SK-N-SH (cell line): ENCODE measurements around the gene UBE2K. TPM values are rescaled to one million over a fixed set of nuclear protein-coding genes. Genes with fewer than 3 reads are reported as not detected.

Experiments
- CTCF ChIA-PET: fragments of 300-600, 350-600 bp; formaldehyde crosslinking; extraction: SDS; loops from one replicate; lab custom pipeline; 2021; lab: Yijun Ruan, JAX
- POLR2A ChIA-PET: fragments of 350-600 bp; sonication (Branson Sonifier 250); formaldehyde crosslinking; extraction: SDS; loops from one replicate; lab custom pipeline; 2020; ENCODE audit warnings: antibody characterized with exemption, inconsistent platforms; lab: Yijun Ruan, JAX
- DNase-seq: peaks from one replicate; pipeline ENCODE4 v3.0.0; 2012
- H2AFZ ChIP-seq: fragments of 200-600 bp; sonication (generic); 2 replicates; pipeline ENCODE4 v1.8.1; 2016; ENCODE audit warnings: antibody characterized with exemption, mild to moderate bottlenecking, low read depth
- H3F3A ChIP-seq: fragments of 200-600 bp; sonication (generic); replicated peaks from 2 replicates; pipeline ENCODE3; 2016; ENCODE audit warnings: antibody characterized with exemption, mild to moderate bottlenecking; ENCODE audit not compliant: insufficient read depth
- H3K27ac ChIP-seq, 2 experiments: fragments of 200-500 bp in 1 of 2; fragments of 200-600 bp in 1 of 2; sonication (Bioruptor generic) in 1 of 2; sonication (generic), shearing (Covaris generic) in 1 of 2; 2 replicates each; pipeline versions ENCODE4 v1.5.1 to v1.6.1; 2014 to 2016; ENCODE audit warnings: low read depth in 2 of 2, inconsistent platforms in 1 of 2, low read length in 1 of 2, mild to moderate bottlenecking in 1 of 2, mixed read lengths in 1 of 2
- H3K27me3 ChIP-seq: fragments of 200-600 bp; sonication (generic), shearing (Covaris generic); 2 replicates; pipeline ENCODE4 v1.6.1; 2016; ENCODE audit warnings: mixed run types; ENCODE audit not compliant: insufficient read depth
- H3K36me3 ChIP-seq, 2 experiments: fragments of 200-500 bp in 1 of 2; fragments of 200-600 bp in 1 of 2; sonication (Bioruptor generic) in 1 of 2; sonication (generic) in 1 of 2; replicated peaks in 1 of 2; 2 replicates each; pipeline versions ENCODE3 to v1.5.1; 2014 to 2016; ENCODE audit warnings: low read length in 1 of 2, mild to moderate bottlenecking in 1 of 2; ENCODE audit not compliant: insufficient read depth in 2 of 2, control insufficient read depth in 1 of 2
- H3K4me1 ChIP-seq, 2 experiments: fragments of 200-500 bp in 1 of 2; fragments of 200-600 bp in 1 of 2; sonication (Bioruptor generic) in 1 of 2; sonication (generic), shearing (Covaris generic) in 1 of 2; 2 replicates each; pipeline versions ENCODE4 v1.5.1 to v1.6.1; 2014 to 2016; ENCODE audit warnings: low read depth in 1 of 2, low read length in 1 of 2, mixed run types in 1 of 2; ENCODE audit not compliant: insufficient read depth in 2 of 2, control insufficient read depth in 1 of 2
- H3K4me2 ChIP-seq: fragments of 200-600 bp; sonication (generic), shearing (Covaris generic); 2 replicates; pipeline ENCODE4 v1.6.1; 2017; ENCODE audit warnings: mixed run types
- H3K4me3 ChIP-seq, 2 experiments: fragments of 200-500 bp in 1 of 2; fragments of 200-600 bp in 1 of 2; sonication (Bioruptor generic) in 1 of 2; sonication (generic), shearing (Covaris generic) in 1 of 2; 2 replicates each; pipeline versions ENCODE4 v1.5.1 to v1.8.1; 2014 to 2016; ENCODE audit warnings: low read depth in 2 of 2, inconsistent platforms in 1 of 2, low read length in 1 of 2, mild to moderate bottlenecking in 1 of 2, mixed read lengths in 1 of 2, moderate library complexity in 1 of 2
- H3K79me2 ChIP-seq: fragments of 200-600 bp; sonication (generic); 2 replicates; pipeline ENCODE4 v1.8.1; 2017; ENCODE audit warnings: mild to moderate bottlenecking; ENCODE audit not compliant: insufficient read depth
- H3K9ac ChIP-seq: fragments of 200-600 bp; sonication (generic); 2 replicates; pipeline ENCODE4 v1.6.1; 2017; ENCODE audit warnings: mixed run types
- H3K9me2 ChIP-seq: fragments of 200-600 bp; sonication (generic); 2 replicates; pipeline ENCODE4 v1.6.1; 2017; ENCODE audit warnings: mixed run types
- H3K9me3 ChIP-seq: fragments of 200-600 bp; sonication (generic); 2 replicates; pipeline ENCODE4 v1.6.1; 2017; ENCODE audit warnings: mixed run types, mild to moderate bottlenecking, moderate library complexity
- H4K20me1 ChIP-seq: fragments of 200-600 bp; sonication (generic); 2 replicates; pipeline ENCODE4 v1.6.1; 2017; ENCODE audit warnings: mild to moderate bottlenecking, mixed run types; ENCODE audit not compliant: insufficient read depth
- FOSL2 ChIP-seq: IDR thresholded peaks from 2 replicates; pipeline ENCODE4 v1.4.0; 2012; ENCODE audit warnings: low read depth, mild to moderate bottlenecking, moderate library complexity, borderline replicate concordance
- FOXM1 ChIP-seq: IDR thresholded peaks from 2 replicates; pipeline ENCODE4 v1.4.0; 2012; ENCODE audit warnings: low read depth, mild to moderate bottlenecking
- MAX ChIP-seq: IDR thresholded peaks from 2 replicates; pipeline ENCODE4 v1.4.0; 2012; ENCODE audit warnings: low read depth
- NRF1 ChIP-seq: IDR thresholded peaks from 2 replicates; pipeline ENCODE4 v1.6.1; 2012; ENCODE audit warnings: low read depth, mild to moderate bottlenecking, low read length
- RAD21 ChIP-seq: IDR thresholded peaks from 2 replicates; pipeline ENCODE4 v1.6.1; 2012; ENCODE audit warnings: mild to moderate bottlenecking, low read length
- RCOR1 ChIP-seq: fragments of 150-350 bp; IDR thresholded peaks from 2 replicates; pipeline ENCODE4 v1.6.1; 2017; ENCODE audit warnings: antibody characterized with exemption, low read length
- REST ChIP-seq: IDR thresholded peaks from 2 replicates; pipeline ENCODE4 v1.6.1; 2012; ENCODE audit warnings: mild to moderate bottlenecking, low read depth, low read length, moderate library complexity
- WGBS: methylation state at CpG from one replicate; pipeline ENCODE4 v1.1.6; 2017; ENCODE audit warnings: low lambda C conversion rate; 5-methylcytosine and 5-hydroxymethylcytosine counted together
- polyA plus RNA-seq, 3 experiments: library from polyadenylated mRNA; depleted of rRNA; stranded (reverse); fragments of >200 nt; gene quantifications; 2 replicates each; pipeline ENCODE4 v1.2.3, GENCODE V29; 2012
- TF ChIP-seq, protein P1 (sequence below): fragments of 150-350 bp; IDR thresholded peaks from 2 replicates; pipeline ENCODE4 v1.6.1; 2016; ENCODE audit warnings: mild to moderate bottlenecking, low read depth, low read length

The UBE2K gene
- polyA plus RNA-seq, 1 of the 3 experiments (the other 2 are of a cell fraction), result 102 TPM

- TF ChIP-seq NRF1 (no peak), REST (no peak)
- TF ChIP-seq, protein P1, sequence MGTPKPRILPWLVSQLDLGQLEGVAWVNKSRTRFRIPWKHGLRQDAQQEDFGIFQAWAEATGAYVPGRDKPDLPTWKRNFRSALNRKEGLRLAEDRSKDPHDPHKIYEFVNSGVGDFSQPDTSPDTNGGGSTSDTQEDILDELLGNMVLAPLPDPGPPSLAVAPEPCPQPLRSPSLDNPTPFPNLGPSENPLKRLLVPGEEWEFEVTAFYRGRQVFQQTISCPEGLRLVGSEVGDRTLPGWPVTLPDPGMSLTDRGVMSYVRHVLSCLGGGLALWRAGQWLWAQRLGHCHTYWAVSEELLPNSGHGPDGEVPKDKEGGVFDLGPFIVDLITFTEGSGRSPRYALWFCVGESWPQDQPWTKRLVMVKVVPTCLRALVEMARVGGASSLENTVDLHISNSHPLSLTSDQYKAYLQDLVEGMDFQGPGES, result no peak
- TF ChIP-seq, all 33 proteins: peak for 7
Observed at GRCh38 chr4:39706334-39706733, 8.4 kb downstream of the UBE2K start (continued).

DNA sequence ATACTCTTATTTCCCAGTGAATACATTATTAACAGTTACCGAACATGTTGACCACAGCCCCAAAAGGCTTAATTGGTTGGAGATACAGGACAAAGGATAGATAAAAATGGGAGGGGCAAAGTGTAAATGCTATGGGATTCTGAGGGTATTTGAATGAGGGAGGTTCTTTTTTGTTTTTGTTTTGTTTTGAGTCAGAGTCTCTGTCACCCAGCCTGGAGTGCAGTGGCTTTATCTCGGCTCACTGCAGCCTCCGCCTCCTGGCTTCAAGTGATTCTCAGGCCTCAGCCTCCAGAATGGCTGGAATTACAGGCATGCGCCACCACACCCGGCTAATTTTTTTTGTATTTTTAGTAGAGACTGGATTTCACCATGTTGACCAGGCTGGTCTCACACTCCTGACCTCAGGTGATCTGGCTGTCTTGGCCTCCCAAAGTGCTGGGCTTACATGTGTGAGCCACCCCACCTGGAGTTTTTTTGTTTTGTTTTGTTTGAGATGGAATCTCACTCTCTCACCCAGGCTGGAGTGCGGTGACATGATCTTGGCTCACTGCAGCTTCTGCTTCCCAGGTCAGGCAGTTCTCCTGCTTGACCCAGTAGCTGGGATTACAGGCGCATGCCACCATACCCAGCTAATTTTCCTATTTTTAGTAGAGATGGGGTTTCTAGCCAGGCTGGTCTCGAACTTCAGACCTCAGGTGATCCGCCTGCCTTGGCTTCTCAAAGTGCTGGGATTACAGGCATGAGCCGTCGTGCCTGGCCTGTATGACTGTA, 9.0 kb downstream of the UBE2K start:
- Histone ChIP-seq H3K4me1 (peaks cover 0 to 19% of the 10 kb centered on the region in 2 experiments; a peak in 2 of 4 replicates), H2AFZ (no peak overlapping the region), H3K4me3 (no peak overlapping the region), H3K9me3 (no peaks in the 10 kb centered on the region), H4K20me1 (peaks cover 87% of the 10 kb centered on the region), H3K27me3 (no peaks in the 10 kb centered on the region), H3K79me2 (peaks cover 100% of the 10 kb centered on the region), H3F3A (peaks cover 28% of the 10 kb centered on the region), H3K36me3 (peaks cover 0 to 24% of the 10 kb centered on the region in 2 experiments), H3K9me2 (no peaks in the 10 kb centered on the region), H3K27ac (peak overlapping the region in 1 of 2 experiments; percentile 84; a peak in 2 of 4 replicates), H3K9ac (no peak overlapping the region), H3K4me2 (no peak overlapping the region)
- TF ChIP-seq RAD21 (no peak), RCOR1 (no peak)
- 92% methylated on average over 11 of the region's 11 CpGs for WGBS
- ChIA-PET POLR2A (interaction anchor here (0.5 kb wide), 1 partner anchor 27 kb away, joined by 3 read pairs; no protein-coding TSS in a partner anchor), CTCF (interaction anchor here (1.3 to 1.7 kb wide), 3 partner anchors 9 to 270 kb away, joined by 3 to 5 read pairs (median 5); partner anchors contain the start of gene UBE2K)
- DNase-seq, result no peak

- H3F3A ChIP-seq, result peaks cover 26% of the 10 kb centered on the region
- H3K27ac ChIP-seq, result no peak overlapping the region
- no peak overlapping the region for H3K4me2 ChIP-seq
- no peak for TF ChIP-seq FOXM1
- no peak for TF ChIP-seq MAX
- TF ChIP-seq FOSL2, result no peak
- TF ChIP-seq, all 33 proteins: peak for 0
- H3K27me3 ChIP-seq, result no peaks in the 10 kb centered on the region
- no peaks in the 10 kb centered on the region for H3K9me2 ChIP-seq
- H3K9me3 ChIP-seq, result no peaks in the 10 kb centered on the region
- no peak overlapping the region for H3K9ac ChIP-seq
- H2AFZ ChIP-seq, result no peak overlapping the region
- POLR2A ChIA-PET, result no interaction called here
- peaks cover 0 to 19% of the 10 kb centered on the region in 2 experiments; a peak in 2 of 4 replicates for H3K4me1 ChIP-seq
- CTCF ChIA-PET, result no interaction called here
- H3K4me3 ChIP-seq, result no peak overlapping the region
- no peak for DNase-seq
- peaks cover 90% of the 10 kb centered on the region for H4K20me1 ChIP-seq
- H3K79me2 ChIP-seq, result peaks cover 100% of the 10 kb centered on the region
- WGBS, result 93% methylated on average over 3 of the region's 3 CpGs
- peaks cover 0 to 4% of the 10 kb centered on the region in 2 experiments for H3K36me3 ChIP-seq
Observed at GRCh38 chr4:39710098-39710896, 12.4 kb downstream of the UBE2K start.
